H1 (cell line): ENCODE data around the gene BRAP. TPM values are rescaled to one million over a fixed set of nuclear protein-coding genes. Genes with fewer than 3 reads are reported as not detected.

Experiments used
- CTCF ChIA-PET: fragments of 300-600 bp; sonication (Branson Sonifier 250); formaldehyde crosslinking; loops from one replicate; lab custom pipeline; 2021; ENCODE audit not compliant: partially characterized antibody; lab: Charles Lee
- POLR2A ChIA-PET: fragments of 300-600 bp; sonication (Branson Sonifier 250); formaldehyde crosslinking; loops from one replicate; lab custom pipeline; 2021; ENCODE audit warnings: inconsistent platforms; ENCODE audit not compliant: partially characterized antibody; lab: Charles Lee
- DNase-seq, 2 experiments: peaks; one replicate each; pipeline versions ENCODE4 v3.0.0 to v3.0.0-alpha.2; 2010 to 2022; ENCODE audit warnings: low spot score in 2 of 2, low read depth in 1 of 2, mixed read lengths in 1 of 2
- FAIRE-seq: peaks from 2 replicates; lab custom pipeline; 2011; peaks lifted over from hg19 to GRCh38; lab: Jason Lieb, UNC
- H2AFZ ChIP-seq: 2 replicates; pipeline ENCODE4 v1.8.1; 2012; ENCODE audit warnings: low read length, inconsistent platforms
- H2AK5ac ChIP-seq: 2 replicates; pipeline ENCODE4 v1.6.1; 2013; ENCODE audit warnings: low read depth, low read length
- H2BK120ac ChIP-seq: replicated peaks from 2 replicates; pipeline ENCODE3; 2013; ENCODE audit warnings: low read depth, low read length, inconsistent platforms
- H2BK12ac ChIP-seq: 2 replicates; pipeline ENCODE4 v1.6.1; 2013; ENCODE audit warnings: low read depth, low read length
- H2BK15ac ChIP-seq: 2 replicates; pipeline ENCODE4 v1.6.1; 2013; ENCODE audit warnings: low read length
- H2BK20ac ChIP-seq: 2 replicates; pipeline ENCODE4 v1.6.1; 2013; ENCODE audit warnings: low read length
- H2BK5ac ChIP-seq: 2 replicates; pipeline ENCODE4 v1.6.1; 2013; ENCODE audit warnings: low read depth, low read length
- H3K14ac ChIP-seq: 2 replicates; pipeline ENCODE4 v1.6.1; 2013; ENCODE audit warnings: inconsistent platforms; ENCODE audit not compliant: insufficient read length
- H3K18ac ChIP-seq: 2 replicates; pipeline ENCODE4 v1.6.1; 2013; ENCODE audit warnings: low read length; ENCODE audit errors: extremely low read depth
- H3K23ac ChIP-seq: 2 replicates; pipeline ENCODE4 v1.6.1; 2013; ENCODE audit warnings: inconsistent platforms; ENCODE audit not compliant: insufficient read length
- H3K23me2 ChIP-seq: 2 replicates; pipeline ENCODE4 v1.6.1; 2013; ENCODE audit warnings: low read depth, low read length
- H3K27ac ChIP-seq: 2 replicates; pipeline ENCODE4 v1.6.1; 2011; ENCODE audit warnings: low read depth, low read length, inconsistent platforms
- H3K27me3 ChIP-seq, 4 experiments: replicated peaks in 1 of 4; 1 replicate in 1 of 4; 2 replicates in 3 of 4; pipeline versions ENCODE4 v1.6.1 to v1.8.1; 2011 to 2013; ENCODE audit warnings: low read length in 3 of 4, mild to moderate bottlenecking in 3 of 4, inconsistent platforms in 2 of 4, mixed read lengths in 2 of 4, moderate library complexity in 1 of 4; ENCODE audit not compliant: control insufficient read depth in 3 of 4, insufficient read depth in 3 of 4; ENCODE audit errors: extremely low read depth in 1 of 4
- H3K36me3 ChIP-seq, 4 experiments: 2 replicates each; pipeline versions ENCODE4 v1.6.1 to v1.8.1; 2011 to 2013; ENCODE audit warnings: mild to moderate bottlenecking in 4 of 4, low read length in 3 of 4, moderate library complexity in 2 of 4, control low read depth in 1 of 4, inconsistent platforms in 1 of 4; ENCODE audit not compliant: insufficient read depth in 4 of 4, control insufficient read depth in 2 of 4
- H3K4ac ChIP-seq: replicated peaks from 2 replicates; pipeline ENCODE3; 2013; ENCODE audit warnings: low read length, low read depth, mixed read lengths, inconsistent platforms; ENCODE audit not compliant: insufficient read length
- H3K4me1 ChIP-seq, 4 experiments: replicated peaks in 1 of 4; 1 replicate in 1 of 4; 2 replicates in 3 of 4; pipeline versions ENCODE4 v1.6.1 to v1.8.1; 2011 to 2013; ENCODE audit warnings: low read length in 3 of 4, inconsistent platforms in 2 of 4, mixed read lengths in 1 of 4; ENCODE audit not compliant: insufficient read depth in 4 of 4, control insufficient read depth in 3 of 4
- H3K4me2 ChIP-seq, 2 experiments: 2 replicates each; pipeline versions ENCODE4 v1.6.1 to v1.8.1; 2011 to 2013; ENCODE audit warnings: low read depth in 2 of 2, low read length in 2 of 2, control low read depth in 1 of 2, inconsistent platforms in 1 of 2, mild to moderate bottlenecking in 1 of 2; ENCODE audit not compliant: insufficient read depth in 1 of 2
- H3K4me3 ChIP-seq, 4 experiments: fragments of 200-600, 300-600 bp in 1 of 4; sonication (generic), shearing (Covaris generic), sonication (Bioruptor Twin) in 1 of 4; 2 replicates each; pipeline versions ENCODE4 v1.5.1 to v1.8.1; 2011 to 2016; ENCODE audit warnings: low read length in 4 of 4, low read depth in 3 of 4, control low read depth in 2 of 4, inconsistent platforms in 2 of 4, mild to moderate bottlenecking in 2 of 4, mixed read lengths in 1 of 4, moderate library complexity in 1 of 4; ENCODE audit not compliant: insufficient read depth in 2 of 4; ENCODE audit errors: extremely low read depth in 1 of 4
- H3K56ac ChIP-seq: replicated peaks from 2 replicates; pipeline ENCODE3; 2013; ENCODE audit warnings: low read depth, mild to moderate bottlenecking, mixed read lengths, low read length, inconsistent platforms; ENCODE audit not compliant: insufficient read length
- H3K79me1 ChIP-seq: 2 replicates; pipeline ENCODE4 v1.6.1; 2013; ENCODE audit warnings: low read depth, low read length, control low read depth
- H3K79me2 ChIP-seq, 2 experiments: 2 replicates each; pipeline versions ENCODE4 v1.6.1 to v1.8.1; 2012 to 2013; ENCODE audit warnings: low read length in 2 of 2, mild to moderate bottlenecking in 2 of 2, inconsistent platforms in 1 of 2; ENCODE audit not compliant: insufficient read depth in 2 of 2, control insufficient read depth in 1 of 2
- H3K9ac ChIP-seq, 4 experiments: replicated peaks in 1 of 4; 1 replicate in 1 of 4; 2 replicates in 3 of 4; pipeline versions ENCODE4 v1.6.1 to v1.8.1; 2011 to 2013; ENCODE audit warnings: low read depth in 3 of 4, low read length in 3 of 4, control low read depth in 2 of 4, mild to moderate bottlenecking in 2 of 4, moderate library complexity in 2 of 4, inconsistent platforms in 1 of 4; ENCODE audit errors: extremely low read depth in 1 of 4
- H3K9me3 ChIP-seq, 2 experiments: 2 replicates each; pipeline versions ENCODE4 v1.6.1 to v1.8.1; 2012 to 2013; ENCODE audit warnings: mild to moderate bottlenecking in 2 of 2, moderate library complexity in 2 of 2, control low read depth in 1 of 2, inconsistent platforms in 1 of 2, low read depth in 1 of 2, low read length in 1 of 2, mixed read lengths in 1 of 2; ENCODE audit not compliant: insufficient read depth in 2 of 2
- H4K20me1 ChIP-seq, 2 experiments: replicated peaks in 1 of 2; 2 replicates each; pipeline versions ENCODE3 to v1.8.1; 2011 to 2013; ENCODE audit warnings: inconsistent platforms in 2 of 2, low read length in 2 of 2, mild to moderate bottlenecking in 1 of 2; ENCODE audit not compliant: insufficient read depth in 2 of 2, control insufficient read depth in 1 of 2
- H4K5ac ChIP-seq: 2 replicates; pipeline ENCODE4 v1.6.1; 2013; ENCODE audit warnings: low read length, low read depth, mixed read lengths, inconsistent platforms; ENCODE audit not compliant: insufficient read length
- H4K8ac ChIP-seq: 2 replicates; pipeline ENCODE4 v1.8.0; 2013; ENCODE audit warnings: mild to moderate bottlenecking, moderate library complexity, low read length, inconsistent platforms; ENCODE audit not compliant: insufficient read depth; ENCODE audit errors: extremely low read depth
- H4K91ac ChIP-seq: replicated peaks from 2 replicates; pipeline ENCODE3; 2013; ENCODE audit warnings: low read length, mixed read lengths, inconsistent platforms; ENCODE audit not compliant: insufficient read length
- ATF2 ChIP-seq: IDR thresholded peaks from 2 replicates; pipeline ENCODE4 v1.6.1; 2012; ENCODE audit warnings: low read length, inconsistent platforms
- E2F6 ChIP-seq: IDR thresholded peaks from 2 replicates; pipeline ENCODE4 v1.6.1; 2012; ENCODE audit warnings: inconsistent platforms
- EP300 ChIP-seq, 2 experiments: IDR thresholded peaks; 1 replicate in 1 of 2; 2 replicates in 1 of 2; pipeline ENCODE4 v1.6.1; 2011 to 2012; ENCODE audit warnings: low read depth in 2 of 2, low read length in 2 of 2, mild to moderate bottlenecking in 2 of 2, borderline replicate concordance in 1 of 2, inconsistent platforms in 1 of 2, moderate library complexity in 1 of 2
- FOSL1 ChIP-seq: IDR thresholded peaks from 2 replicates; pipeline ENCODE4 v1.6.1; 2011; ENCODE audit warnings: mild to moderate bottlenecking, low read depth, low read length, moderate library complexity; ENCODE audit not compliant: insufficient read depth
- GABPA ChIP-seq: IDR thresholded peaks from 2 replicates; pipeline ENCODE4 v1.6.1; 2011; ENCODE audit warnings: mild to moderate bottlenecking, low read length, moderate library complexity, borderline replicate concordance; ENCODE audit not compliant: insufficient read depth
- JUN ChIP-seq: IDR thresholded peaks from 2 replicates; pipeline ENCODE4 v1.6.1; 2011; ENCODE audit warnings: low read depth, mild to moderate bottlenecking, improper control_type of control experiment, low read length
- PHF8 ChIP-seq: fragments of 200-600 bp; sonication (generic); conservative IDR thresholded peaks from 2 replicates; pipeline ENCODE4 v1.7.1; 2012; ENCODE audit warnings: low read depth, mild to moderate bottlenecking, inconsistent platforms, low read length, moderate library complexity
- RXRA ChIP-seq: IDR thresholded peaks from 2 replicates; pipeline ENCODE4 v1.6.1; 2011; ENCODE audit warnings: low read depth, mild to moderate bottlenecking, low read length, moderate library complexity; ENCODE audit not compliant: insufficient read depth
- SUZ12 ChIP-seq: fragments of 200-600 bp; sonication (generic); IDR thresholded peaks from 2 replicates; pipeline ENCODE4 v1.6.1; 2012; ENCODE audit warnings: mild to moderate bottlenecking, inconsistent platforms, low read length, moderate library complexity, mixed read lengths
- WGBS, 2 experiments: shearing (Covaris generic) in 1 of 2; methylation state at CpG; one replicate each; pipeline versions ENCODE4 v1.1.6 to v1.1.7; 2013 to 2015; ENCODE audit warnings: low lambda C conversion rate in 2 of 2, mixed read lengths in 2 of 2, inconsistent platforms in 1 of 2, low coverage in 1 of 2, missing lambda C conversion rate in 1 of 2; ENCODE audit not compliant: insufficient replicate concordance in 2 of 2, insufficient coverage in 1 of 2, insufficient read length in 1 of 2; ENCODE audit errors: extremely low coverage in 1 of 2, missing lambda C conversion rate in 1 of 2; 5-methylcytosine and 5-hydroxymethylcytosine counted together
- polyA plus RNA-seq, 7 experiments: library from polyadenylated mRNA; depleted of rRNA in 3 of 7; stranded (reverse) in 5 of 7; unstranded in 2 of 7; fragments of >200 nt in 5 of 7; fragments of 200-250 nt in 2 of 7; gene quantifications; 1 replicate in 5 of 7; 2 replicates in 1 of 7; 4 replicates in 1 of 7; pipeline versions ENCODE4 v1.2.1 to v1.2.3, GENCODE V29; 2011 to 2013; ENCODE audit warnings: missing spikeins in 2 of 7, mixed read lengths in 2 of 7
- total RNA-seq: library from RNA; stranded (reverse); fragmentation: NEBNext Ultra II Directional; extraction: Animal tissue kit (Norgen Biotek cat#: 25700); gene quantifications from 2 replicates; pipeline ENCODE4 v1.2.1, GENCODE V29; 2021

Gene BRAP
- total and polyA plus RNA-seq, 2 of the 8 experiments (the other 6 are each of a cell fraction or from before 2014, with no cell fraction given): 12.8 to 22.2 TPM

- no peaks in the 10 kb centered on the region for H3K9me3 ChIP-seq
- no peak overlapping the region for H2AK5ac ChIP-seq
- no peaks in the 10 kb centered on the region for H3K23me2 ChIP-seq
- H2AFZ ChIP-seq: no peak overlapping the region
- 100% methylated on average over 3 of the region's 3 CpGs; no CpG with 5 or more reads in 1 of the 2 experiments for WGBS, 2 experiments
- H2BK120ac ChIP-seq: no peak overlapping the region
- no peak overlapping the region for H3K4me3 ChIP-seq
- H2BK15ac ChIP-seq: no peak overlapping the region
- H2BK12ac ChIP-seq: no peak overlapping the region
- ChIA-PET CTCF (interaction anchor here (0.6 to 1.6 kb wide), 6 partner anchors 9 to 104 kb away, joined by 3 to 6 read pairs (median 4); no protein-coding TSS in a partner anchor), POLR2A (interaction anchor here (0.9 to 1.5 kb wide), 3 partner anchors 10 to 38 kb away, joined by 3 to 4 read pairs (median 3); no protein-coding TSS in a partner anchor)
- H3K4ac ChIP-seq: no peak overlapping the region
- no peak for TF ChIP-seq SUZ12
- no peak for TF ChIP-seq PHF8
- TF ChIP-seq RXRA: no peak
- TF ChIP-seq ATF2: no peak
- TF ChIP-seq EP300 (IDR thresholded peaks at IDR 0.05; ENCODE audit: borderline replicate concordance in 1 of 2, low read depth in 2 of 2, low read length in 2 of 2): no peak
- no peak for TF ChIP-seq FOSL1
- TF ChIP-seq JUN: no peak
- TF ChIP-seq E2F6: no peak
- no peak for TF ChIP-seq GABPA
- H3K9ac ChIP-seq: no peak overlapping the region
- peaks cover 0 to 44% (median 20%) of the 10 kb centered on the region in 4 experiments for H3K36me3 ChIP-seq
- H3K56ac ChIP-seq: no peak overlapping the region
- no peak overlapping the region for H3K14ac ChIP-seq
- no peaks in the 10 kb centered on the region for H3K79me2 ChIP-seq
- H3K4me1 ChIP-seq: no peaks in the 10 kb centered on the region
- no peak overlapping the region for H2BK20ac ChIP-seq
- FAIRE-seq: no peak
- H4K20me1 ChIP-seq: no peaks in the 10 kb centered on the region
- H3K79me1 ChIP-seq: no peaks in the 10 kb centered on the region; the same call in 1 of the 2 replicates
- no peak overlapping the region for H4K5ac ChIP-seq
- H4K8ac ChIP-seq: no peak overlapping the region
- no peaks in the 10 kb centered on the region for H3K27me3 ChIP-seq
- H2BK5ac ChIP-seq: no peak overlapping the region
- no peak overlapping the region for H3K23ac ChIP-seq
- H4K91ac ChIP-seq: no peak overlapping the region
- no peak for DNase-seq
- H3K18ac ChIP-seq: no peak overlapping the region
- no peak overlapping the region for H3K27ac ChIP-seq
- H3K4me2 ChIP-seq: no peak overlapping the region
These were observed 42.3 kb downstream of the BRAP start for GRCh38 chr12:111643427-111643826.
